Subcutaneous abdominal adipose tissue (tissue), 5 donors: ENCODE measurements around the gene ATG14.
"Not testable (repeated sequence)": the region's sequence is repeated elsewhere in the genome, so short reads cannot be mapped to it uniquely, and the experiment has no call there.

Experiments used
- H3K27ac ChIP-seq: one replicate; pipeline ENCODE4 v1.7.0; 2013; ENCODE audit warnings: low read depth, mild to moderate bottlenecking, inconsistent platforms, low read length, moderate library complexity
- H3K27me3 ChIP-seq, 5 donors: one replicate each; pipeline ENCODE4 v1.7.0; 2013; ENCODE audit warnings: low read length in 5 of 5, inconsistent platforms in 1 of 5; ENCODE audit not compliant: control insufficient read depth in 5 of 5, insufficient read depth in 4 of 5
- H3K36me3 ChIP-seq, 5 donors: one replicate each; pipeline ENCODE4 v1.7.0; 2013; ENCODE audit warnings: low read length in 5 of 5; ENCODE audit not compliant: control insufficient read depth in 5 of 5, insufficient read depth in 5 of 5
- H3K4me1 ChIP-seq, 5 donors: one replicate each; pipeline ENCODE4 v1.7.0; 2013; ENCODE audit warnings: low read length in 5 of 5, mild to moderate bottlenecking in 3 of 5, moderate library complexity in 1 of 5; ENCODE audit not compliant: control insufficient read depth in 5 of 5, insufficient read depth in 5 of 5
- H3K4me3 ChIP-seq, 5 donors: one replicate each; pipeline ENCODE4 v1.7.0; 2013; ENCODE audit warnings: low read length in 5 of 5, low read depth in 1 of 5
- H3K9ac ChIP-seq, 5 donors: one replicate each; pipeline ENCODE4 v1.7.0; 2013; ENCODE audit warnings: low read length in 5 of 5, mild to moderate bottlenecking in 4 of 5, moderate library complexity in 3 of 5
- H3K9me3 ChIP-seq, 5 donors: one replicate each; pipeline ENCODE4 v1.7.0; 2013; ENCODE audit warnings: low read length in 5 of 5; ENCODE audit not compliant: control insufficient read depth in 5 of 5
- donor health status: healthy.
- donor health status: healthy.
- donor health status: healthy.
- donor health status: healthy.
- donor health status: healthy.

ATG14 gene

GRCh38 chr14:55347040-55347439 is 64.6 kb downstream of the ATG14 start:
- Histone ChIP-seq H3K27me3 (no peaks in the 10 kb centered on the region), H3K27ac (no peak overlapping the region), H3K36me3 (peaks cover 9 to 18% (median 17%) of the 10 kb centered on the region in 5 donors), H3K9ac (no peak overlapping the region), H3K4me3 (no peak overlapping the region), H3K9me3 (no peaks in the 10 kb centered on the region), H3K4me1 (peaks cover 0 to 2% (median 2%) of the 10 kb centered on the region in 5 donors)

- H3K27ac ChIP-seq, H3K4me1 ChIP-seq, H3K4me3 ChIP-seq, H3K27me3 ChIP-seq, H3K9me3 ChIP-seq, H3K9ac ChIP-seq, H3K36me3 ChIP-seq: not testable (repeated sequence)
Measured at GRCh38 chr14:55344582-55345163, 67.0 kb downstream of the ATG14 start.

GRCh38 chr14:55341781-55342180 is 69.8 kb downstream of the ATG14 start:
- no peaks in the 10 kb centered on the region for H3K36me3 ChIP-seq
- no peaks in the 10 kb centered on the region for H3K9me3 ChIP-seq
- H3K27me3 ChIP-seq, result no peaks in the 10 kb centered on the region
- no peak overlapping the region for H3K4me3 ChIP-seq
- no peak overlapping the region for H3K9ac ChIP-seq
- peaks cover 0 to 2% (median 0%) of the 10 kb centered on the region in 5 donors for H3K4me1 ChIP-seq
- H3K27ac ChIP-seq, result no peak overlapping the region

DNA sequence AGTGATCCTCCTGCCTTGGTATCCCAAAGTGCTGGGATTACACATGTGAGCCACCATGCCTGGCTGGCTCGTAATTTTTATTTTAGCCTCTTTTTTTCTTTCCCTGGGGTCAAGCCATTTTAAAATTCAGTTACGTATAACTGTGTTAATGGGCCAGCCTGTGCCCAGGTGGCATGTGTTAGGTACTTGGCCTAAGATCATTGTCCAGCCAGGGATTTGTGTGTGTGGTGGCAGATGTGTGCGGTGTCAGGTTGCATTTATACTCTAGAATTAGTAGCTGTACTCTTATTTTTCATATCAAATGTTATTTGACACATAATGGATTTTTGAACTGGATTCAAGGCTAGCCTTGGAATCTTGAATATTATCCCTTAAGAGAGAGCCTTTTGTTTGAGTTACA is 71.1 kb downstream of the ATG14 start:
- no peaks in the 10 kb centered on the region for H3K27me3 ChIP-seq
- peaks cover 0 to 4% (median 0%) of the 10 kb centered on the region in 5 donors for H3K4me1 ChIP-seq
- H3K27ac ChIP-seq, result no peak overlapping the region
- no peak overlapping the region for H3K4me3 ChIP-seq
- no peak overlapping the region for H3K9ac ChIP-seq
- no peaks in the 10 kb centered on the region for H3K9me3 ChIP-seq
- no peaks in the 10 kb centered on the region for H3K36me3 ChIP-seq

DNA sequence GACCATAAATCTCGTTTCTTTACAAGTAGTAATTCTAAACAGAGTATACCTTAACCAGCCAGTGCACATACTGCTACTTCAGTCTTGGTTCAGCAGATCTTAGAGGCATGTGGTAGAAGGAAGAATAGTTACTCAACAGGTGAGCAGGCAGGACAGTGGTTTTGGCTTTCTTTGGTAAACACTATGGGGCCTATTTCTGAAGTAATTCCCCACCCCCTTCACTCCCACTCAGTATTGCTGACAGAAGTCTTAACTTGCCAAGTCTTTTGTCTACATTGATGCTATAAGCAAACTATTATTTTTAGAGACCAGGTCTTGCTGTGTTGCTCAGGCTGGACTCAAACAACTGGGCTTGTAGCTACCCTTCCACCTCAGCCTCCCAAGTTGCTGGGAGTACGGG is 71.9 kb downstream of the ATG14 start:
- H3K4me3 ChIP-seq, result no peak overlapping the region
- no peaks in the 10 kb centered on the region for H3K27me3 ChIP-seq
- peaks cover 0 to 4% (median 0%) of the 10 kb centered on the region in 5 donors for H3K4me1 ChIP-seq
- no peak overlapping the region for H3K9ac ChIP-seq
- H3K9me3 ChIP-seq, result no peaks in the 10 kb centered on the region
- H3K27ac ChIP-seq, result no peak overlapping the region
- no peaks in the 10 kb centered on the region for H3K36me3 ChIP-seq

GRCh38 chr14:55336691-55337090 is 74.9 kb downstream of the ATG14 start:
- H3K36me3 ChIP-seq, result no peaks in the 10 kb centered on the region
- H3K4me1 ChIP-seq, result peaks cover 0 to 9% (median 5%) of the 10 kb centered on the region in 5 donors
- H3K4me3 ChIP-seq, result no peak overlapping the region
- H3K27ac ChIP-seq, result no peak overlapping the region
- H3K9ac ChIP-seq, result no peak overlapping the region
- no peaks in the 10 kb centered on the region for H3K27me3 ChIP-seq
- H3K9me3 ChIP-seq, result no peaks in the 10 kb centered on the region

GRCh38 chr14:55336162-55336561 is 75.5 kb downstream of the ATG14 start:
- no peaks in the 10 kb centered on the region for H3K27me3 ChIP-seq
- H3K4me1 ChIP-seq, result peaks cover 0 to 9% (median 5%) of the 10 kb centered on the region in 5 donors
- H3K36me3 ChIP-seq, result no peaks in the 10 kb centered on the region
- no peak overlapping the region for H3K9ac ChIP-seq
- H3K4me3 ChIP-seq, result no peak overlapping the region
- no peaks in the 10 kb centered on the region for H3K9me3 ChIP-seq
- no peak overlapping the region for H3K27ac ChIP-seq

- H3K27ac ChIP-seq, result no peak overlapping the region
- no peaks in the 10 kb centered on the region for H3K9me3 ChIP-seq
- no peaks in the 10 kb centered on the region for H3K27me3 ChIP-seq
- no peak overlapping the region for H3K4me3 ChIP-seq
- peaks cover 0 to 11% (median 5%) of the 10 kb centered on the region in 5 donors for H3K4me1 ChIP-seq
- H3K36me3 ChIP-seq, result no peaks in the 10 kb centered on the region
- no peak overlapping the region for H3K9ac ChIP-seq
Measured at GRCh38 chr14:55333711-55334485, 77.7 kb downstream of the ATG14 start.

DNA sequence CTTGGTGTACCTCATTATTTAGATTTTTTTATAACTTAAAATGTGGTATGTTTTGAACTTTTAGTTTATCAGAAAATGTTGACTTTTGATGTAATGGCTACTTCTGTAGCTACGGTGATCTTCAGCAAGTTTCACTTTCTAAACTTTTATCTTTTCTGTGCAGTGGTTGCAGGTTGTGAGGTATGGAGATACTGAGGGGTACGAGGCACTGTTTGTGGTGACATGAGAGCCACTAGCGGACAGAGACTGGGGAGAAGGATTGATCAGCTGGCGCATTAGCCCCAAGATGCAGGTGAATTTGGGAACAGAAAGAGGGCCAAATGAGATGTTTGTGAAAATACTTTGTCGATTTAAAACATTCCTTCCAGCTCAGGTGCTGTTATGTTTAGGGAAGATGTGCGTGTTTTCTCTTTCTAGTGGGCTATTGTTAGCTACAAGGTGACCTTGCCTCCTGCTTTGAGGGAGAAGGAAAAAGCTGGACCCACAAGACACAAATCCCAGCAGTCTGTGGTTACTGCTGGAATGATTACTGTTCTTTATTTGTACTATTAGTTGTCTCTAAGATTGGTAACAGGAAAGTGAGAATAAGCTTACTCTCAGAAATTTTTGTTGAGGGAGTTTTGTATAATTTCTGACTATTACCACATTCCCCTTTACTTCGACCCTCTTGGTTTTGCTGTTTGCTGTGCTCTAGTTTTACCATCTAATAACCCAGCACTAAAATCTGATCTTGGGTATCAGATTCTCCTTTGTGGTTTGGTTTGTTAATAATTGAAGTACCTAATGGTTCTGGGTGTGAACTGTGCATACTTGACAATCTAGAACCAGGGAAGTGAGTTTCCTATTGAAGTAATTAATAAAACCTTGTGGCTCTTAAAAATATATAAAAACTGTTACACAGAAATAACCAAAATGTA is 78.7 kb downstream of the ATG14 start:
- Histone ChIP-seq H3K4me1 (peaks cover 0 to 11% (median 5%) of the 10 kb centered on the region in 5 donors), H3K9me3 (no peaks in the 10 kb centered on the region), H3K36me3 (no peaks in the 10 kb centered on the region), H3K4me3 (no peak overlapping the region), H3K9ac (no peak overlapping the region), H3K27me3 (no peaks in the 10 kb centered on the region), H3K27ac (no peak overlapping the region)
